GM06990 (cell line): ENCODE results near the gene MKNK1.

ENCODE experiments used
- DNase-seq: peaks from one replicate; pipeline ENCODE4 v3.0.0-alpha.2; 2011; ENCODE audit not compliant: insufficient read length; ENCODE audit errors: extremely low read depth
- H3K27me3 ChIP-seq: replicated peaks from 2 replicates; pipeline ENCODE4 v1.6.0; 2011; ENCODE audit warnings: low read length; ENCODE audit not compliant: control insufficient read depth, insufficient read depth
- H3K36me3 ChIP-seq: 2 replicates; pipeline ENCODE4 v1.5.1; 2011; ENCODE audit warnings: low read length; ENCODE audit not compliant: control insufficient read depth, insufficient read depth
- H3K4me3 ChIP-seq: replicated peaks from 2 replicates; pipeline ENCODE4 v1.5.1; 2011; ENCODE audit warnings: low read depth, mild to moderate bottlenecking, control low read depth, low read length
- CTCF ChIP-seq: IDR thresholded peaks from 2 replicates; pipeline ENCODE4 v1.5.1; 2011; ENCODE audit warnings: low read length, control low read depth, mild to moderate bottlenecking, inconsistent platforms; ENCODE audit not compliant: insufficient read depth, poor library complexity, severe bottlenecking

MKNK1 gene

GRCh38 chr1:46524843-46525242 lies 79.2 kb downstream of the MKNK1 start:
- DNase-seq, result no peak
- Histone ChIP-seq H3K36me3 (no peaks in the 10 kb centered on the region), H3K4me3 (no peak overlapping the region), H3K27me3 (peaks cover 4% of the 10 kb centered on the region)
- TF ChIP-seq CTCF, result no peak

GRCh38 chr1:46523496-46524353 lies 80.3 kb downstream of the MKNK1 start:
- Histone ChIP-seq H3K4me3 (no peak overlapping the region), H3K36me3 (no peaks in the 10 kb centered on the region), H3K27me3 (peaks cover 4% of the 10 kb centered on the region)
- no peak for TF ChIP-seq CTCF
- DNase-seq, result no peak

GRCh38 chr1:46522969-46523320 lies 81.1 kb downstream of the MKNK1 start:
- Histone ChIP-seq H3K27me3 (peaks cover 3% of the 10 kb centered on the region; the same call in 1 of the 2 replicates), H3K36me3 (no peaks in the 10 kb centered on the region), H3K4me3 (no peak overlapping the region)
- no peak for TF ChIP-seq CTCF
- DNase-seq, result no peak

GRCh38 chr1:46522184-46522968 lies 81.7 kb downstream of the MKNK1 start:
- no peak for TF ChIP-seq CTCF
- no peak for DNase-seq
- Histone ChIP-seq H3K4me3 (no peak overlapping the region), H3K27me3 (no peaks in the 10 kb centered on the region), H3K36me3 (no peaks in the 10 kb centered on the region)

- no peak overlapping the region for H3K4me3 ChIP-seq
- TF ChIP-seq CTCF, result no peak
- DNase-seq, result no peak
- no peaks in the 10 kb centered on the region for H3K36me3 ChIP-seq
- H3K27me3 ChIP-seq, result no peaks in the 10 kb centered on the region
Measured at GRCh38 chr1:46521414-46521813, 82.7 kb downstream of the MKNK1 start.
